Stimulated activated CD4-positive, alpha-beta T cell treated with anti-CD3 and anti-CD28 coated beads, Interleukin-15, amount 100 ng/mL, for 48 hours (primary cell): ENCODE measurements around the gene PIGX.

Source experiments
- DNase-seq, 2 donors: peaks; one replicate each; pipeline ENCODE4 v3.0.0-alpha.2; 2020; ENCODE audit warnings: low read depth in 2 of 2

PIGX gene

GRCh38 chr3:196757876-196758739, 45.9 kb downstream of the PIGX start:
- DNase-seq: no peak

DNA sequence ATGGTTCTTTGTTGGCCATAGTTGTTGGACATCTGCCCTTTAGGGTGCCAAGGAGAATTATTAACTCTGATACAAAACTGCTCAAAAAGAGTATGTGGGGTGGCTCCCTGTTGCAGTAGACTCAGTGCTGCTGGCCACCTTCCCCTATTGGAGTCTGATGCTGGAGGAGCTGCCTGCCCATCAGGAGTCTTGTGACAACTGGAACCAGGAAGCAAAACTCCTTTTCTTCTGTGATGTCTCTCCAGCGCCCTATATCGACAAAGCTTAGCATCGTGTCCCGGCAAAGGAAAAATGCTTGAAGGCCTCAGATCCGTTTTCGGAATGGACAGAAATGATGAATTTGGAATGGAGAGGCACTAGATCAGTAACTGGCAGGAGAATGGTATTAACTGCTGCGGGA, 51.0 kb downstream of the PIGX start:
- no peak for DNase-seq

DNA sequence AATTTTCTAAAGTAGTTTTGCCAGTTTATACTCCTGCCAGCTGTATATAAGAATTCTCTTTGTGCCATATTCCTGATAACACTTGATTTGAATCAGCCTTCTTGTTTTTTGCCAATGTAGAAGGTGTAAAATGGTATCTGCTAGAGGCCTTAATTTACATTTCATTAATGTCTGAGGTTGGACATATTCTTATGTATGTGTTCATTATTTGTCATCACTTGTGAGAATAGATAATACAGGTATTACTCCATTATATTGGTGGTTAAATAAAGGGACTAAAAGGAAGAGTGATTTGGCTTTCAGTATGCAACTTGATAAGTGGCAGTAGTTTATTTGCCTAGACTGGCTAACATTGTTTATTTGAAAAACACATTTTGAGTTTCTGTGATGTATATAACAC, 53.3 kb downstream of the PIGX start:
- no peak for DNase-seq

DNA sequence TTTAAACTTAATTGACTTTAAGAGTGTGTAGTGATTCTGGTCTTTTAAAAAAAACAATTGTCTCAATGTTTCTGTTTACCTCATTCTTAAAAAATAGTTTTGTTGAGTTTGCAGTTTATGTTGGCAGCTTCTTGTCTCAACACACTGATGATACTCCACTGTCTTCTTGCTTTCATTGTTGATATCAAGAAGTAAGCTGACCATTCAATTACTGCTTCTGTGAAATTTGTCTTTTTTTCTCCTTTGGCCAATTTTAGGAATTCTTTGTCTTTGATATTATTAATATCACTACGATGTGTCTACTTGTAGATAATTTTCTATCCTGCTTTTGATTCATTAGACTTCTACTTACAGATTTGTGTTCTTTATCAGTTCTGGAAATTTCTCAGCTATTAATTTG, 58.9 kb downstream of the PIGX start:
- no peak for DNase-seq

DNA sequence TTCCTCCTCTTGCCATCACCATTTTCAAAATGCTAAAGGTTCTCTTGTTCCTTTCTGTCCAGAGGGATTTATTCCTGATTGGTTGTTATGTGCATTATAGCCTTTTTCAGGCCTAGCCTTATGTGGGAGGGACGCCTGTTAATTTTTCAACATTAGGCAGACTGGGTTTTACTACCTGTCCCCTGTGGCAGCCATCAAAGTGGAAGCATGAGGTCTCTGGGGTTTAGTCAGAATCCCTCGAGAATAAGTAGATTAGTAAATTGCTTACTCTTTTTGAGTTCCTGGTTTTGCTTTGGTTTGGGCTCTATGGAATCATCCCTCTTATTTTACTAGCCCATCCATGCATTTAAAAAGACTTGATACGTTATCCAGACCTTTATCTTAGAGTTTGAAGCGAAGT, 59.9 kb downstream of the PIGX start:
- DNase-seq: no peak

DNA sequence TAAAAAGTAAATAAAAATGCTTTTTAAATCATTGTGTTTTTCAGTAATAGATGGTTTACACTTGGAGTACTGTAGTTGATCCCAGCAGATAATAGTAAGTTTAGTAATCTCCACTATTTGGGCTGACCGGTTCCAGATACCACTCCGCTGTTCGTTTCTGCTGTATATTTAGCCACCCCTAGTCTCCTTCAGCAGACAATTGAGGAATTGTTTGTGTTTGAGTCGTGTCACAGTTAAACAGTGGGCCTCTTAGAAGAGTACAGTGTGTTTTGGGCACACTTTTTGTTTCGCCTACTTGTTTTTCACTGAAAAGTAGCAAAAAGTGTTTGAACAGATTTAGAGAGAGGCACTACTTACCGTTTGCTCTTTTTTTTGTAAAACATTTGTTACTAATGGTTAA, 60.7 kb downstream of the PIGX start:
- DNase-seq: no peak

- DNase-seq: no peak
These were observed 62.1 kb downstream of the PIGX start for GRCh38 chr3:196774191-196774820.

GRCh38 chr3:196774848-196775422, 62.8 kb downstream of the PIGX start:
- no peak for DNase-seq

DNA sequence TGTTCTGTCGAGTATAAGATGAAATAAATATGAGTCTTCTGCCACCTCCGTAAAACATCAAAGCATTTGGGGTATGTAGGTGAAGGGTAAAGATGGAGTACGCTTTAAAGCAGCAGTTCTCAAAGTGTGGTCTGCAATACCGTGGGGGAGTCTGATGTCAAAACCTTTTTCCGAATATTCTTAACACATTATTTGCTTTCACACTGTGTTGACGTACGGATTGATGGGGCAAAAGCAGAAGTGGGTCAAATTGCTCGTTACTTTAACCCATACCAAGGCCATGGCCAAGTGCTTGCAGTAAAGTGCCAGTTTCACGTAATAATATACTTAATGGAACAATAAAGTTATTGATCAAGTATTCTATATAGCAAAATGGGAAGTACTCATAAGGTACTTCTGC, 63.8 kb downstream of the PIGX start:
- DNase-seq: no peak

GRCh38 chr3:196777836-196778235, 65.7 kb downstream of the PIGX start:
- no peak for DNase-seq

DNA sequence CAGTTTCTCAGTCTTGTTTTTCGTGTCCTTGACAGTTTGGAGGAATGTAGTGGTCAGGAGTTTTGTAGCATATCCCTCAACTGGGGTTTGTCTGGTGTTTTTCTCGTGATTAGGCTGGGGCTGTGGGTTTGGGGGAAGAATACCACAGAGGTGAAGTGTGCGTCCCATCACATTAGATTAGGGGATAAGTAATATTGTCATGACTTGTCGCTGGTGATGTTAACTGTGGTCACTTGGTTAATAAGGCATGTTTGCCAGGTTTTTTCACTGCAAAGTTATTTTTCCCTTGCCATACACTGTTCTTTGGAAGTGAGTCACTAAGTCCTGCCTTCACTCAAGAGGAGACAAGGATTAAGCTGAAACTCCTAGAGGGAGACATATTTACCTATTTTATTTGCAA, 66.6 kb downstream of the PIGX start:
- DNase-seq: no peak

DNA sequence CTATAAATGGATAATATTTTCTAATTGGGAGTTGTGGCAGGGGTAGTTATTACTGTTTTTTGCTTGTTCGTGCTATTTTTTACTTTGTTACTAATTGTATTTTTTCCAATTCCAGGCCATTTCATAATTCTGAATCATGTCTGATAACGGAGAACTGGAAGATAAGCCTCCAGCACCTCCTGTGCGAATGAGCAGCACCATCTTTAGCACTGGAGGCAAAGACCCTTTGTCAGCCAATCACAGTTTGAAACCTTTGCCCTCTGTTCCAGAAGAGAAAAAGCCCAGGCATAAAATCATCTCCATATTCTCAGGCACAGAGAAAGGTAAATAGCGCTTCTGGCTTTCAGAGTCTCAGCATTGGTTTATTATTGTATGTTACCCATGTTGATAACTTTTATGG, 70.3 kb downstream of the PIGX start:
- DNase-seq: no peak
